ENCODE data around the gene AHNAK. TPM values are rescaled to one million over a fixed set of nuclear protein-coding genes. Genes with fewer than 3 reads are reported as not detected.

The AHNAK gene
- total and polyA plus RNA-seq, 2 of the 8 experiments (the other 6 are each of a cell fraction or from before 2014, with no cell fraction given): 2.0 to 5.8 TPM

DNA sequence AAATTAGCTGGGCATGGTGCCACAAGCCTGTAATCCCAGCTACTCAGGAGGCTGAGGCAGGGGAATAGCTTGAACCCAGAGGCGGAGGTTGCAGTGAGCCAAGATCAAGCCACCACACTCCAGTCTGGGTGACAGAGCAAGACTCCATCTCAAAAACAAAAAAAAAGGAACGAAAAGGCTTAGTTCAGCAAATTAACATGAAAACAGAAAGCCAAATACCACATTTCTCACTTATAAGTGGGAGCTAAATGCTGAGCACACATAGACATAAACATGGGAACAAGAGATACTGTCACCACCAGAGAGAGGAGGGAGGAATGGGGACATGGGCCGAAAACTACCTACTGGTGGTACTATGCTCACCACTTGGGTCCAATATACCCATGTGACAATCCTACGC is 89.1 kb downstream of the AHNAK start:
- WGBS, 2 experiments (ENCODE audit: extremely low coverage in 1 of 2, insufficient coverage in 1 of 2, insufficient read length in 1 of 2, insufficient replicate concordance in 2 of 2, low coverage in 1 of 2, low lambda C conversion rate in 2 of 2, missing lambda C conversion rate in 1 of 2): 77% methylated on average over 4 of the region's 4 CpGs; no CpG with 5 or more reads in 1 of the 2 experiments
- Histone ChIP-seq H3K9me3 (ENCODE audit: insufficient read depth in 2 of 2, low read depth in 1 of 2, low read length in 1 of 2) (peaks cover 0 to 4% of the 10 kb centered on the region in 2 experiments; a peak in 2 of 4 replicates), H3K4me3 (ENCODE audit: extremely low read depth in 1 of 4, insufficient read depth in 2 of 4, low read depth in 3 of 4, low read length in 4 of 4) (no peak overlapping the region), H3K56ac (replicated peaks; ENCODE audit: insufficient read length, low read depth, low read length) (no peak overlapping the region), H2AK5ac (ENCODE audit: low read depth, low read length) (no peak overlapping the region), H4K8ac (ENCODE audit: extremely low read depth, insufficient read depth, low read length) (no peak overlapping the region), H3K23ac (ENCODE audit: insufficient read length) (no peak overlapping the region), H3K4ac (replicated peaks; ENCODE audit: insufficient read length, low read depth, low read length) (no peak overlapping the region), H3K27ac (ENCODE audit: low read depth, low read length) (no peak overlapping the region), H3K36me3 (ENCODE audit: control insufficient read depth in 2 of 4, insufficient read depth in 4 of 4, low read length in 3 of 4) (no peaks in the 10 kb centered on the region), H2BK20ac (ENCODE audit: low read length) (0 out of 2 replicates have a peak overlapping the region, but pooled peaks have one; percentile 43), H4K5ac (ENCODE audit: insufficient read length, low read depth, low read length) (no peak overlapping the region), H3K4me1 (replicated peaks in 1 of 4; ENCODE audit: control insufficient read depth in 3 of 4, insufficient read depth in 4 of 4, low read length in 3 of 4) (no peaks in the 10 kb centered on the region; a peak in 1 of 7 replicates), H3K14ac (ENCODE audit: insufficient read length) (no peak overlapping the region), H2BK15ac (ENCODE audit: low read length) (no peak overlapping the region), H4K20me1 (replicated peaks in 1 of 2; ENCODE audit: control insufficient read depth in 1 of 2, insufficient read depth in 2 of 2, low read length in 2 of 2) (no peaks in the 10 kb centered on the region), H4K91ac (replicated peaks; ENCODE audit: insufficient read length, low read length) (no peak overlapping the region), H3K79me2 (ENCODE audit: control insufficient read depth in 1 of 2, insufficient read depth in 2 of 2, low read length in 2 of 2) (no peaks in the 10 kb centered on the region), H3K18ac (ENCODE audit: extremely low read depth, low read length) (no peak overlapping the region), H2BK120ac (replicated peaks; ENCODE audit: low read depth, low read length) (no peak overlapping the region), H3K23me2 (ENCODE audit: low read depth, low read length) (no peaks in the 10 kb centered on the region), H2BK5ac (ENCODE audit: low read depth, low read length) (no peak overlapping the region), H3K4me2 (ENCODE audit: insufficient read depth in 1 of 2, low read depth in 2 of 2, low read length in 2 of 2) (no peak overlapping the region), H3K27me3 (replicated peaks in 1 of 4; ENCODE audit: control insufficient read depth in 3 of 4, extremely low read depth in 1 of 4, insufficient read depth in 3 of 4, low read length in 3 of 4) (no peaks in the 10 kb centered on the region; a peak in 1 of 7 replicates), H3K79me1 (ENCODE audit: low read depth, low read length) (no peaks in the 10 kb centered on the region), H2AFZ (ENCODE audit: low read length) (no peak overlapping the region), H3K9ac (replicated peaks in 1 of 4; ENCODE audit: extremely low read depth in 1 of 4, low read depth in 3 of 4, low read length in 3 of 4) (no peak overlapping the region), H2BK12ac (ENCODE audit: low read depth, low read length) (no peak overlapping the region)
- FAIRE-seq (no peak), DNase-seq (ENCODE audit: low read depth in 1 of 2, low spot score in 2 of 2) (no peak)
- ChIA-PET POLR2A (ENCODE audit: partially characterized antibody) (interaction anchor here (0.9 to 2.5 kb wide), 2 partner anchors 12 to 208 kb away, joined by 3 to 9 read pairs; partner anchors contain the start of genes C11orf98 and CSKMT), CTCF (ENCODE audit: partially characterized antibody) (interaction anchor here (0.6 to 3.5 kb wide), 8 partner anchors 33 to 245 kb away, joined by 3 to 22 read pairs (median 4); no protein-coding TSS in a partner anchor)
- TF ChIP-seq, protein P1, sequence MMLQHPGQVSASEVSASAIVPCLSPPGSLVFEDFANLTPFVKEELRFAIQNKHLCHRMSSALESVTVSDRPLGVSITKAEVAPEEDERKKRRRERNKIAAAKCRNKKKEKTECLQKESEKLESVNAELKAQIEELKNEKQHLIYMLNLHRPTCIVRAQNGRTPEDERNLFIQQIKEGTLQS (IDR thresholded peaks at IDR 0.05; ENCODE audit: insufficient read depth, low read depth, low read length): no peak
- TF ChIP-seq GTF2F1 (IDR thresholded peaks at IDR 0.05; ENCODE audit: borderline replicate concordance, low read depth, low read length) (no peak), NANOG (IDR thresholded peaks at IDR 0.05; ENCODE audit: insufficient read depth, low read depth, low read length, poor library complexity, severe bottlenecking) (no peak), TBP (IDR thresholded peaks at IDR 0.05; ENCODE audit: low read depth, low read length) (no peak), GABPA (IDR thresholded peaks at IDR 0.05; ENCODE audit: borderline replicate concordance, insufficient read depth, low read length) (no peak), BACH1 (IDR thresholded peaks at IDR 0.05; ENCODE audit: low read length) (no peak), CTBP2 (IDR thresholded peaks at IDR 0.05; ENCODE audit: borderline replicate concordance, insufficient read depth, insufficient read length, low read length) (no peak), FOSL1 (IDR thresholded peaks at IDR 0.05; ENCODE audit: insufficient read depth, low read depth, low read length) (no peak)
